Activated T-cell treated with anti-CD3 and anti-CD28 coated beads, Interleukin-2, amount 50 U/mL, for 24 hours (primary cell): ENCODE data around the gene OR7G3.

ENCODE experiments used
- DNase-seq: peaks from one replicate; pipeline ENCODE4 v3.0.0-alpha.2; 2020
- H3K27ac Mint-ChIP-seq: 2 replicates; pipeline ENCODE4 v1.8.0; 2020; ENCODE audit warnings: mild to moderate bottlenecking, mixed read lengths
- H3K27me3 Mint-ChIP-seq: 2 replicates; pipeline ENCODE4 v1.8.0; 2020; ENCODE audit warnings: mixed read lengths
- H3K36me3 Mint-ChIP-seq: 2 replicates; pipeline ENCODE4 v1.8.0; 2020; ENCODE audit warnings: low read depth, mixed read lengths
- H3K4me1 Mint-ChIP-seq: 2 replicates; pipeline ENCODE4 v1.8.0; 2020; ENCODE audit warnings: low read depth, mixed read lengths
- H3K4me3 Mint-ChIP-seq: 2 replicates; pipeline ENCODE4 v1.8.0; 2020; ENCODE audit warnings: mild to moderate bottlenecking, moderate library complexity, mixed read lengths
- H3K9me3 Mint-ChIP-seq: 2 replicates; pipeline ENCODE4 v1.8.0; 2020; ENCODE audit warnings: mixed read lengths

Gene OR7G3

GRCh38 chr19:9140159-9140874, 13.6 kb upstream of the OR7G3 start, which contains the start of gene ZNF317:
ZNF317 (plus strand) TSS chr19:9140397; CDS start chr19:9156017, 15,620 bp downstream.
- H3K27me3 Mint-ChIP-seq = peaks cover 2% of the 10 kb centered on the region
- peak; percentile 88 for DNase-seq
- peaks cover 49% of the 10 kb centered on the region for H3K36me3 Mint-ChIP-seq
- H3K9me3 Mint-ChIP-seq = peaks cover 13% of the 10 kb centered on the region
- peaks cover 41% of the 10 kb centered on the region for H3K4me1 Mint-ChIP-seq
- peak within 1 kb of the TSS; percentile 99 for H3K27ac Mint-ChIP-seq
- H3K4me3 Mint-ChIP-seq = peak within 1 kb of the TSS; percentile 97

- H3K27me3 Mint-ChIP-seq = peaks cover 3% of the 10 kb centered on the region
- peaks cover 42% of the 10 kb centered on the region for H3K36me3 Mint-ChIP-seq
- peaks cover 39% of the 10 kb centered on the region for H3K4me1 Mint-ChIP-seq
- peaks cover 9% of the 10 kb centered on the region for H3K9me3 Mint-ChIP-seq
- DNase-seq = no peak
- peak overlapping the region; percentile 99 for H3K27ac Mint-ChIP-seq
- peak overlapping the region; percentile 97 for H3K4me3 Mint-ChIP-seq
These were observed 12.9 kb upstream of the OR7G3 start for GRCh38 chr19:9139609-9140158.

GRCh38 chr19:9132422-9132821, 5.7 kb upstream of the OR7G3 start:
- DNase-seq = no peak
- peaks cover 20% of the 10 kb centered on the region for H3K27me3 Mint-ChIP-seq
- no peak overlapping the region for H3K4me3 Mint-ChIP-seq
- H3K4me1 Mint-ChIP-seq = peaks cover 7% of the 10 kb centered on the region
- no peak overlapping the region for H3K27ac Mint-ChIP-seq
- no peaks in the 10 kb centered on the region for H3K9me3 Mint-ChIP-seq
- H3K36me3 Mint-ChIP-seq = no peaks in the 10 kb centered on the region

GRCh38 chr19:9130965-9131364, 4.2 kb upstream of the OR7G3 start:
- peaks cover 4% of the 10 kb centered on the region for H3K4me1 Mint-ChIP-seq
- no peaks in the 10 kb centered on the region for H3K36me3 Mint-ChIP-seq
- no peak overlapping the region for H3K4me3 Mint-ChIP-seq

GRCh38 chr19:9128171-9128570, 1.4 kb upstream of the OR7G3 start:
- Mint-ChIP-seq H3K4me1 (peaks cover 4% of the 10 kb centered on the region), H3K27ac (no peak overlapping the region), H3K9me3 (no peaks in the 10 kb centered on the region), H3K27me3 (peaks cover 37% of the 10 kb centered on the region), H3K36me3 (no peaks in the 10 kb centered on the region), H3K4me3 (no peak overlapping the region)
- no peak for DNase-seq

More at GRCh38 chr19:9130965-9131364, 4.2 kb upstream of the OR7G3 start:
- Mint-ChIP-seq H3K9me3 (no peaks in the 10 kb centered on the region), H3K27me3 (peaks cover 32% of the 10 kb centered on the region), H3K27ac (no peak overlapping the region)
- no peak for DNase-seq

- H3K4me3 Mint-ChIP-seq = no peak overlapping the region
- H3K27ac Mint-ChIP-seq = no peak overlapping the region
These were observed 10.2 kb downstream of the OR7G3 start for GRCh38 chr19:9116547-9116946.

GRCh38 chr19:9115307-9115813, 11.4 kb downstream of the OR7G3 start, which contains the start of gene OR7G1:
OR7G1 (minus strand) TSS chr19:9115763; CDS start chr19:9115763, 0 bp downstream.
- DNase-seq = no peak
- Mint-ChIP-seq H3K27me3 (peaks cover 20% of the 10 kb centered on the region), H3K4me3 (no peak within 1 kb of the TSS), H3K4me1 (no peaks in the 10 kb centered on the region), H3K36me3 (no peaks in the 10 kb centered on the region), H3K27ac (no peak within 1 kb of the TSS), H3K9me3 (no peaks in the 10 kb centered on the region)

More at GRCh38 chr19:9116547-9116946, 10.2 kb downstream of the OR7G3 start:
- Mint-ChIP-seq H3K36me3 (no peaks in the 10 kb centered on the region), H3K9me3 (no peaks in the 10 kb centered on the region), H3K27me3 (peaks cover 28% of the 10 kb centered on the region), H3K4me1 (no peaks in the 10 kb centered on the region)
- DNase-seq = no peak

- H3K36me3 Mint-ChIP-seq = no peaks in the 10 kb centered on the region
- no peak for DNase-seq
- H3K4me3 Mint-ChIP-seq = no peak overlapping the region
- no peaks in the 10 kb centered on the region for H3K4me1 Mint-ChIP-seq
- no peak overlapping the region for H3K27ac Mint-ChIP-seq
- peaks cover 25% of the 10 kb centered on the region for H3K27me3 Mint-ChIP-seq
- H3K9me3 Mint-ChIP-seq = no peaks in the 10 kb centered on the region
These were observed 16.8 kb downstream of the OR7G3 start for GRCh38 chr19:9109959-9110358.

- H3K27me3 Mint-ChIP-seq = peaks cover 31% of the 10 kb centered on the region
- no peak within 1 kb of the TSS for H3K27ac Mint-ChIP-seq
- H3K36me3 Mint-ChIP-seq = no peaks in the 10 kb centered on the region
- no peaks in the 10 kb centered on the region for H3K4me1 Mint-ChIP-seq
- no peaks in the 10 kb centered on the region for H3K9me3 Mint-ChIP-seq
- no peak for DNase-seq
- no peak within 1 kb of the TSS for H3K4me3 Mint-ChIP-seq
These were observed 19.4 kb downstream of the OR7G3 start, which contains the start of gene OR7G2 for GRCh38 chr19:9107375-9107774. OR7G2 (minus strand) TSS chr19:9107475; CDS start chr19:9103243, 4,232 bp downstream.

GRCh38 chr19:9086761-9087160, 40.0 kb downstream of the OR7G3 start, which contains the start of gene OR1M1:
OR1M1 (plus strand) TSS chr19:9087061; CDS start chr19:9093245, 6,184 bp downstream.
- no peaks in the 10 kb centered on the region for H3K36me3 Mint-ChIP-seq
- no peak within 1 kb of the TSS for H3K27ac Mint-ChIP-seq
- H3K27me3 Mint-ChIP-seq = peaks cover 28% of the 10 kb centered on the region
- H3K4me1 Mint-ChIP-seq = no peaks in the 10 kb centered on the region
- H3K9me3 Mint-ChIP-seq = no peaks in the 10 kb centered on the region
- no peak within 1 kb of the TSS for H3K4me3 Mint-ChIP-seq
- DNase-seq = no peak

GRCh38 chr19:9078651-9079050, 48.1 kb downstream of the OR7G3 start:
- Mint-ChIP-seq H3K27ac (no peak overlapping the region), H3K27me3 (no peaks in the 10 kb centered on the region), H3K4me1 (no peaks in the 10 kb centered on the region), H3K4me3 (no peak overlapping the region), H3K9me3 (no peaks in the 10 kb centered on the region), H3K36me3 (no peaks in the 10 kb centered on the region)
- DNase-seq = no peak

GRCh38 chr19:9076901-9077300, 49.8 kb downstream of the OR7G3 start:
- Mint-ChIP-seq H3K27ac (no peak overlapping the region), H3K27me3 (no peaks in the 10 kb centered on the region), H3K4me3 (no peak overlapping the region), H3K4me1 (no peaks in the 10 kb centered on the region), H3K9me3 (no peaks in the 10 kb centered on the region), H3K36me3 (no peaks in the 10 kb centered on the region)
- DNase-seq = no peak
